Keratinocyte (primary cell): Measurements from ENCODE around the gene ITGB3.

ENCODE experiments used
- CTCF ChIP-seq, 3 experiments: IDR thresholded peaks in 1 of 3; conservative IDR thresholded peaks in 1 of 3; optimal IDR thresholded peaks in 1 of 3; 2 replicates in 2 of 3; 3 replicates in 1 of 3; pipeline versions ENCODE3 to v1.5.1; 2011; ENCODE audit warnings: low read length in 3 of 3, mild to moderate bottlenecking in 3 of 3, moderate library complexity in 2 of 3, control low read depth in 1 of 3, inconsistent platforms in 1 of 3; ENCODE audit not compliant: insufficient read depth in 2 of 3; ENCODE audit errors: extremely low read depth in 1 of 3
- EZH2 ChIP-seq: IDR thresholded peaks from one replicate; pipeline ENCODE4 v1.6.1; 2012; ENCODE audit warnings: inconsistent platforms, mild to moderate bottlenecking, low read length, moderate library complexity

- TF ChIP-seq CTCF (optimal IDR thresholded peaks at IDR 0.05 in 1 of 3, IDR thresholded peaks at IDR 0.05 in 1 of 3, conservative IDR thresholded peaks at IDR 0.05 in 1 of 3; ENCODE audit: extremely low read depth in 1 of 3, insufficient read depth in 2 of 3, low read length in 3 of 3) (no peak), EZH2 (no peak)
Measured at GRCh38 chr17:47285003-47285402, 31.4 kb downstream of the ITGB3 start.
